ENCODE measurements around the gene NSUN5. TPM values are rescaled to one million over a fixed set of nuclear protein-coding genes. Genes with fewer than 3 reads are reported as not detected.

NSUN5 gene
- total RNA-seq, 1 experiment from 2014 or later, result 70.4 TPM

- Histone ChIP-seq H3K27ac (ENCODE audit: low read depth, low read length) (no peak overlapping the region), H3K36me3 (ENCODE audit: control insufficient read depth in 1 of 2, insufficient read depth in 2 of 2, low read length in 2 of 2) (no peaks in the 10 kb centered on the region), H3K27me3 (ENCODE audit: insufficient read depth, low read length) (no peaks in the 10 kb centered on the region), H3K4me1 (ENCODE audit: control insufficient read depth in 1 of 2, insufficient read depth in 2 of 2, low read length in 2 of 2) (peaks cover 11 to 15% of the 10 kb centered on the region in 2 experiments), H3K4me2 (ENCODE audit: low read length) (no peak overlapping the region), H3K9me3 (ENCODE audit: control insufficient read depth in 1 of 2, insufficient read depth in 1 of 2, low read depth in 1 of 2, low read length in 2 of 2) (no peaks in the 10 kb centered on the region), H3K9me2 (ENCODE audit: insufficient read depth) (no peaks in the 10 kb centered on the region), H3K9ac (ENCODE audit: low read length) (no peak overlapping the region), H3K4me3 (replicated peaks in 1 of 2; ENCODE audit: low read depth in 1 of 2, low read length in 2 of 2) (no peak overlapping the region), H4K20me1 (ENCODE audit: insufficient read depth) (no peaks in the 10 kb centered on the region), H3K79me2 (ENCODE audit: insufficient read depth, low read length) (no peaks in the 10 kb centered on the region), H2AFZ (ENCODE audit: low read depth, low read length, poor library complexity, severe bottlenecking) (no peak overlapping the region)
- TF ChIP-seq TCF7L2 (IDR thresholded peaks at IDR 0.05; ENCODE audit: borderline replicate concordance, extremely low read depth, insufficient read depth, insufficient read length), result no peak
- TF ChIP-seq ZFX (IDR thresholded peaks at IDR 0.05), result no peak
- TF ChIP-seq EGR1 (IDR thresholded peaks at IDR 0.05; ENCODE audit: low read depth), result no peak
- TF ChIP-seq EZH2 (IDR thresholded peaks at IDR 0.05), result no peak
- no peak for TF ChIP-seq YY1 (IDR thresholded peaks at IDR 0.05; ENCODE audit: extremely low read depth, insufficient replicate concordance, low read depth, low read length)
- no peak for TF ChIP-seq EZH2phosphoT487 (IDR thresholded peaks at IDR 0.05; ENCODE audit: borderline replicate concordance)
- no peak for TF ChIP-seq CEBPB (IDR thresholded peaks at IDR 0.05; ENCODE audit: low read depth)
- DNase-seq (ENCODE audit: low read depth, low spot score), result no peak
- no peak for ATAC-seq
- ChIA-PET CTCF (interaction anchor here (1.4 to 1.5 kb wide), 2 partner anchors 20 to 93 kb away, joined by 3 to 5 read pairs; no protein-coding TSS in a partner anchor), RAD21 (ENCODE audit: low non-redundant PET in 1 of 2, low total read pairs in 2 of 2, uncharacterized antibody in 2 of 2, unreplicated experiment in 2 of 2) (no interaction called here), POLR2A (no interaction called here)
- intact Hi-C loops (cut with micrococcal nuclease), result no loop called here
- BruUV-seq (replicated peaks), result no TSS peak
These were observed 35.2 kb upstream of the NSUN5 start for GRCh38 chr7:73343671-73344380.

DNA sequence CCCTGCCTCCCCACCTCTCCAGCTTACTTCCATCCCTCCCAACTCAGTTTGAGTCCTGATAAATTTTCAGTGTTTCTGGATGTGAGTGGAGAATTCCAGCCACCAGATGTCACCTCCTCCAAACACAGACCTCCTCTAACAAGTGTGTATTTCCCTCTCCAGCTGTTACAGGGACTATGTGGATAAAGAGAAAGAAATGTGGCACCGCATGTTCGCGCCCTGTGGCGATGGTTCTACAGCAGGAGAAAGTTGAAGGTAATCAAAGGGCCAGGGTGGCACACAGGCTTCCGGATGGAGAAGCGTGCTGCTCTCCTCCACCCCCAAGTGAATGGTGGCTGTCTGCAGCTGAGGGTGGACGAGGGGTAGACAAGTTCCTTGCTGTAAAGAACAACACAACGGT, 34.0 kb upstream of the NSUN5 start:
- Histone ChIP-seq H3K9ac (ENCODE audit: low read length) (no peak overlapping the region), H2AFZ (ENCODE audit: low read depth, low read length, poor library complexity, severe bottlenecking) (peak overlapping the region; percentile 92), H3K27ac (ENCODE audit: low read depth, low read length) (no peak overlapping the region), H3K4me1 (ENCODE audit: control insufficient read depth in 1 of 2, insufficient read depth in 2 of 2, low read length in 2 of 2) (peaks cover 11 to 15% of the 10 kb centered on the region in 2 experiments), H3K27me3 (ENCODE audit: insufficient read depth, low read length) (no peaks in the 10 kb centered on the region), H3K9me3 (ENCODE audit: control insufficient read depth in 1 of 2, insufficient read depth in 1 of 2, low read depth in 1 of 2, low read length in 2 of 2) (no peaks in the 10 kb centered on the region), H4K20me1 (ENCODE audit: insufficient read depth) (no peaks in the 10 kb centered on the region), H3K4me2 (ENCODE audit: low read length) (peak overlapping the region; percentile 51; the same call in 1 of the 2 replicates), H3K79me2 (ENCODE audit: insufficient read depth, low read length) (no peaks in the 10 kb centered on the region), H3K4me3 (replicated peaks in 1 of 2; ENCODE audit: low read depth in 1 of 2, low read length in 2 of 2) (no peak overlapping the region), H3K9me2 (ENCODE audit: insufficient read depth) (no peaks in the 10 kb centered on the region), H3K36me3 (ENCODE audit: control insufficient read depth in 1 of 2, insufficient read depth in 2 of 2, low read length in 2 of 2) (no peaks in the 10 kb centered on the region)
- ChIA-PET RAD21 (ENCODE audit: low non-redundant PET in 1 of 2, low total read pairs in 2 of 2, uncharacterized antibody in 2 of 2, unreplicated experiment in 2 of 2) (interaction anchor here in 1 of 2 experiments (1.1 kb wide), 1 partner anchor 256 kb away, joined by 3 read pairs; no protein-coding TSS in a partner anchor), CTCF (interaction anchor here (0.7 to 1.7 kb wide), 8 partner anchors 8 to 111 kb away, joined by 3 to 9 read pairs (median 4); no protein-coding TSS in a partner anchor), POLR2A (no interaction called here)
- DNase-seq (ENCODE audit: low read depth, low spot score), result peak; percentile 29
- intact Hi-C loops (cut with micrococcal nuclease), result loop anchor here (1.0 kb wide), 1 partner anchor 110 kb away; no protein-coding TSS in a partner anchor
- peak; percentile 87 for ATAC-seq
- no TSS peak for BruUV-seq (replicated peaks)
- no peak for TF ChIP-seq POLR2A (IDR thresholded peaks at IDR 0.05; ENCODE audit: borderline replicate concordance, extremely low read depth, insufficient read depth, insufficient read length)
- peak; percentile 72 for TF ChIP-seq RAD21 (IDR thresholded peaks at IDR 0.05; ENCODE audit: low read depth)
- TF ChIP-seq SP1 (IDR thresholded peaks at IDR 0.05; ENCODE audit: low read depth), result no peak
- TF ChIP-seq, protein P1, sequence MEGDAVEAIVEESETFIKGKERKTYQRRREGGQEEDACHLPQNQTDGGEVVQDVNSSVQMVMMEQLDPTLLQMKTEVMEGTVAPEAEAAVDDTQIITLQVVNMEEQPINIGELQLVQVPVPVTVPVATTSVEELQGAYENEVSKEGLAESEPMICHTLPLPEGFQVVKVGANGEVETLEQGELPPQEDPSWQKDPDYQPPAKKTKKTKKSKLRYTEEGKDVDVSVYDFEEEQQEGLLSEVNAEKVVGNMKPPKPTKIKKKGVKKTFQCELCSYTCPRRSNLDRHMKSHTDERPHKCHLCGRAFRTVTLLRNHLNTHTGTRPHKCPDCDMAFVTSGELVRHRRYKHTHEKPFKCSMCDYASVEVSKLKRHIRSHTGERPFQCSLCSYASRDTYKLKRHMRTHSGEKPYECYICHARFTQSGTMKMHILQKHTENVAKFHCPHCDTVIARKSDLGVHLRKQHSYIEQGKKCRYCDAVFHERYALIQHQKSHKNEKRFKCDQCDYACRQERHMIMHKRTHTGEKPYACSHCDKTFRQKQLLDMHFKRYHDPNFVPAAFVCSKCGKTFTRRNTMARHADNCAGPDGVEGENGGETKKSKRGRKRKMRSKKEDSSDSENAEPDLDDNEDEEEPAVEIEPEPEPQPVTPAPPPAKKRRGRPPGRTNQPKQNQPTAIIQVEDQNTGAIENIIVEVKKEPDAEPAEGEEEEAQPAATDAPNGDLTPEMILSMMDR (IDR thresholded peaks at IDR 0.05 in 2 of 3, conservative IDR thresholded peaks at IDR 0.05 in 1 of 3; ENCODE audit: borderline replicate concordance in 1 of 3, insufficient read depth in 1 of 3, low read depth in 2 of 3, low read length in 2 of 3), result peak; percentile 51 to 70 (median 59); a peak in 5 of 6 replicates
- TF ChIP-seq, protein P2, sequence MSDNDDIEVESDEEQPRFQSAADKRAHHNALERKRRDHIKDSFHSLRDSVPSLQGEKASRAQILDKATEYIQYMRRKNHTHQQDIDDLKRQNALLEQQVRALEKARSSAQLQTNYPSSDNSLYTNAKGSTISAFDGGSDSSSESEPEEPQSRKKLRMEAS (IDR thresholded peaks at IDR 0.05), result peak; percentile 59

Measured in HCT116 (cell line).